Fibroblast of pulmonary artery (primary cell): ENCODE results near the gene ABT1.

Source experiments
- DNase-seq: peaks from one replicate; pipeline ENCODE4 v3.0.0-alpha.2; 2010; ENCODE audit warnings: low read depth
- H3K4me3 ChIP-seq: replicated peaks from 2 replicates; pipeline ENCODE4 v1.5.1; 2011; ENCODE audit warnings: low read depth, mild to moderate bottlenecking, control low read depth, low read length, moderate library complexity
- CTCF ChIP-seq: IDR thresholded peaks from 2 replicates; pipeline ENCODE4 v1.5.1; 2011; ENCODE audit warnings: mild to moderate bottlenecking, control low read depth, low read length, inconsistent platforms; ENCODE audit errors: missing control alignments

The ABT1 gene

GRCh38 chr6:26646074-26646473 is 49.3 kb downstream of the ABT1 start:
- TF ChIP-seq CTCF, result no peak
- no peak for DNase-seq
- H3K4me3 ChIP-seq, result no peak overlapping the region
